Esophagus squamous epithelium (tissue), 4 donors: ENCODE data around the gene GPC4.

Experiments
- CTCF ChIP-seq, 6 experiments: fragments of 450-650 bp in 4 of 6; fragments of 200-600 bp in 2 of 6; sonication (generic) in 2 of 6; IDR thresholded peaks; one replicate each; pipeline ENCODE4 v1.5.1; 2016 to 2019; ENCODE audit warnings: antibody characterized with exemption in 6 of 6, mild to moderate bottlenecking in 4 of 6, moderate library complexity in 4 of 6
- POLR2A ChIP-seq, 4 donors: fragments of 450-650 bp; IDR thresholded peaks; one replicate each; pipeline ENCODE4 v1.6.1; 2017; ENCODE audit warnings: antibody characterized with exemption in 4 of 4, mild to moderate bottlenecking in 4 of 4, moderate library complexity in 3 of 4

- TF ChIP-seq CTCF (IDR thresholded peaks at IDR 0.05) (no peak), POLR2A (IDR thresholded peaks at IDR 0.05) (no peak)
Observed at GRCh38 chrX:133337250-133337649, 78.0 kb downstream of the GPC4 start.
